ENCODE data around the gene CA11. TPM values are rescaled to one million over a fixed set of nuclear protein-coding genes. Genes with fewer than 3 reads are reported as not detected.

The CA11 gene
- polyA plus RNA-seq, 1 of the 3 experiments (the other 2 are of a cell fraction): 13.1 TPM

DNA sequence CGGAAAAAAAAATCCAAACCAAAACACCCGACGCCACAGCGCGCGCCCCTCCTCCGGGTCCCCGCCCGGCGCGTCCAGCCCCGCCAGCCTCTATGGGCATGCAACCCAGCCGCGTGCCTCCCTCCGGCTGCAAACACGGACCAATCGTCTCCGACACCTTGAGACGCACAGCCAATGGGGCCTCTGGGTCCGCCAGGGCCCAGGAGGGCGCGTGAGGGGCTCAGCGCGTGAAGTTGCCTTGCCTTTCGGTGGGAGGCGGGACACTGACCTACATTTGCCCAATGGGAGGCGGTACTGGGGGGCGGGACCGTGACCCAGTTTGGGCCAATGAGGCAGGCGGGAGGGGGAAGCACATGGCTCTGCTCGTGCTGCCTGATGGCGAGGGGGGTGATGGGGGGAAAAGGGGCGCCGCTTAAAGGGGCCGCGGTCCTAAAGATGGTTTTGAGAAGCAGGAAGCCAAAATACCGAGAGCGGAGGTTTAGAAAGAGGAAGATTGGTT, 8.5 kb downstream of the CA11 start:
- CTCF ChIA-PET: interaction anchor here (0.7 to 1.3 kb wide), 2 partner anchors 50 to 509 kb away, joined by 3 to 4 read pairs; no protein-coding TSS in a partner anchor

More for the DNA sequence above, 8.5 kb downstream of the CA11 start:
- Histone ChIP-seq H3K27ac (ENCODE audit: low read depth in 2 of 2, low read length in 1 of 2) (peak overlapping the region; percentile 99), H3K79me2 (ENCODE audit: insufficient read depth) (no peaks in the 10 kb centered on the region; the same call in 1 of the 2 replicates), H3K4me2 (peak overlapping the region; percentile 99), H3K27me3 (ENCODE audit: insufficient read depth) (no peaks in the 10 kb centered on the region), H4K20me1 (ENCODE audit: insufficient read depth) (no peaks in the 10 kb centered on the region), H3K9me2 (no peaks in the 10 kb centered on the region), H3K4me1 (ENCODE audit: control insufficient read depth in 1 of 2, insufficient read depth in 2 of 2, low read depth in 1 of 2, low read length in 1 of 2) (peaks cover 31 to 39% of the 10 kb centered on the region in 2 experiments), H3K4me3 (ENCODE audit: low read depth in 2 of 2, low read length in 1 of 2) (peak overlapping the region; percentile 74 to 79), H3K36me3 (replicated peaks in 1 of 2; ENCODE audit: control insufficient read depth in 1 of 2, insufficient read depth in 2 of 2, low read length in 1 of 2) (peaks cover 0 to 5% of the 10 kb centered on the region in 2 experiments), H2AFZ (ENCODE audit: low read depth) (peak overlapping the region; percentile 89), H3K9ac (peak overlapping the region; percentile 96), H3K9me3 (no peaks in the 10 kb centered on the region), H3F3A (replicated peaks; ENCODE audit: insufficient read depth) (peaks cover 30% of the 10 kb centered on the region)
- POLR2A ChIA-PET: no interaction called here
- DNase-seq: peak; percentile 91
- 0 out of 2 replicates have a peak, but pooled peaks have one; percentile 29 for TF ChIP-seq NRF1 (IDR thresholded peaks at IDR 0.05; ENCODE audit: low read depth, low read length)
- 0 out of 2 replicates have a peak, but pooled peaks have one; percentile 4 for TF ChIP-seq TCF12 (IDR thresholded peaks at IDR 0.05)
- TF ChIP-seq, protein P1, sequence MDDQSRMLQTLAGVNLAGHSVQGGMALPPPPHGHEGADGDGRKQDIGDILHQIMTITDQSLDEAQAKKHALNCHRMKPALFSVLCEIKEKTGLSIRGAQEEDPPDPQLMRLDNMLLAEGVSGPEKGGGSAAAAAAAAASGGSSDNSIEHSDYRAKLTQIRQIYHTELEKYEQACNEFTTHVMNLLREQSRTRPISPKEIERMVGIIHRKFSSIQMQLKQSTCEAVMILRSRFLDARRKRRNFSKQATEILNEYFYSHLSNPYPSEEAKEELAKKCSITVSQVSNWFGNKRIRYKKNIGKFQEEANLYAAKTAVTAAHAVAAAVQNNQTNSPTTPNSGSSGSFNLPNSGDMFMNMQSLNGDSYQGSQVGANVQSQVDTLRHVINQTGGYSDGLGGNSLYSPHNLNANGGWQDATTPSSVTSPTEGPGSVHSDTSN (IDR thresholded peaks at IDR 0.05): no peak
- TF ChIP-seq, protein P2, sequence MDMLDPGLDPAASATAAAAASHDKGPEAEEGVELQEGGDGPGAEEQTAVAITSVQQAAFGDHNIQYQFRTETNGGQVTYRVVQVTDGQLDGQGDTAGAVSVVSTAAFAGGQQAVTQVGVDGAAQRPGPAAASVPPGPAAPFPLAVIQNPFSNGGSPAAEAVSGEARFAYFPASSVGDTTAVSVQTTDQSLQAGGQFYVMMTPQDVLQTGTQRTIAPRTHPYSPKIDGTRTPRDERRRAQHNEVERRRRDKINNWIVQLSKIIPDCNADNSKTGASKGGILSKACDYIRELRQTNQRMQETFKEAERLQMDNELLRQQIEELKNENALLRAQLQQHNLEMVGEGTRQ (IDR thresholded peaks at IDR 0.05; ENCODE audit: borderline replicate concordance, low read depth, low read length): peak; percentile 48; the same call in 1 of the 2 replicates
- TF ChIP-seq FOSL2 (IDR thresholded peaks at IDR 0.05; ENCODE audit: borderline replicate concordance, low read depth): no peak
- TF ChIP-seq, protein P3, sequence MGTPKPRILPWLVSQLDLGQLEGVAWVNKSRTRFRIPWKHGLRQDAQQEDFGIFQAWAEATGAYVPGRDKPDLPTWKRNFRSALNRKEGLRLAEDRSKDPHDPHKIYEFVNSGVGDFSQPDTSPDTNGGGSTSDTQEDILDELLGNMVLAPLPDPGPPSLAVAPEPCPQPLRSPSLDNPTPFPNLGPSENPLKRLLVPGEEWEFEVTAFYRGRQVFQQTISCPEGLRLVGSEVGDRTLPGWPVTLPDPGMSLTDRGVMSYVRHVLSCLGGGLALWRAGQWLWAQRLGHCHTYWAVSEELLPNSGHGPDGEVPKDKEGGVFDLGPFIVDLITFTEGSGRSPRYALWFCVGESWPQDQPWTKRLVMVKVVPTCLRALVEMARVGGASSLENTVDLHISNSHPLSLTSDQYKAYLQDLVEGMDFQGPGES (IDR thresholded peaks at IDR 0.05; ENCODE audit: low read depth, low read length): peak; percentile 61; the same call in 1 of the 2 replicates
- peak; percentile 77 for TF ChIP-seq CHD2 (IDR thresholded peaks at IDR 0.05; ENCODE audit: low read length, partially characterized antibody)
- no peak for TF ChIP-seq FOXM1 (IDR thresholded peaks at IDR 0.05; ENCODE audit: low read depth)
- no peak for TF ChIP-seq MEF2A (IDR thresholded peaks at IDR 0.05; ENCODE audit: borderline replicate concordance, low read depth)
- no peak for TF ChIP-seq SIN3A (IDR thresholded peaks at IDR 0.05; ENCODE audit: borderline replicate concordance, low read depth, low read length)
- TF ChIP-seq, protein P4, sequence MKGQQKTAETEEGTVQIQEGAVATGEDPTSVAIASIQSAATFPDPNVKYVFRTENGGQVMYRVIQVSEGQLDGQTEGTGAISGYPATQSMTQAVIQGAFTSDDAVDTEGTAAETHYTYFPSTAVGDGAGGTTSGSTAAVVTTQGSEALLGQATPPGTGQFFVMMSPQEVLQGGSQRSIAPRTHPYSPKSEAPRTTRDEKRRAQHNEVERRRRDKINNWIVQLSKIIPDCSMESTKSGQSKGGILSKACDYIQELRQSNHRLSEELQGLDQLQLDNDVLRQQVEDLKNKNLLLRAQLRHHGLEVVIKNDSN (IDR thresholded peaks at IDR 0.05; ENCODE audit: borderline replicate concordance, low read depth): peak; percentile 60; the same call in 1 of the 2 replicates
- TF ChIP-seq, protein P5, sequence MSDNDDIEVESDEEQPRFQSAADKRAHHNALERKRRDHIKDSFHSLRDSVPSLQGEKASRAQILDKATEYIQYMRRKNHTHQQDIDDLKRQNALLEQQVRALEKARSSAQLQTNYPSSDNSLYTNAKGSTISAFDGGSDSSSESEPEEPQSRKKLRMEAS (IDR thresholded peaks at IDR 0.05; ENCODE audit: low read depth): peak; percentile 99
- TF ChIP-seq MXI1 (IDR thresholded peaks at IDR 0.05; ENCODE audit: low read depth, low read length): peak; percentile 89
- TF ChIP-seq EZH2phosphoT487 (IDR thresholded peaks at IDR 0.05; ENCODE audit: borderline replicate concordance, low read depth): no peak
- peak; percentile 75 for TF ChIP-seq RFX5 (IDR thresholded peaks at IDR 0.05; ENCODE audit: low read length)
- no peak for TF ChIP-seq GATA2 (CRISPR knock-in tag; IDR thresholded peaks at IDR 0.05)
- 2% methylated on average over 24 of the region's 38 CpGs for WGBS (ENCODE audit: low lambda C conversion rate)

All from SK-N-SH (cell line).